ENCODE results near the gene PSMD7.
"Not testable (repeated sequence)": the region's sequence is repeated elsewhere in the genome, so short reads cannot be mapped to it uniquely, and the experiment has no call there.

Gene PSMD7

GRCh38 chr16:74297145-74297665 is 591 bp downstream of the PSMD7 start:
- DNase-seq = peak; percentile 19

- DNase-seq = no peak
Measured at GRCh38 chr16:74298104-74298503, 1.5 kb downstream of the PSMD7 start.

GRCh38 chr16:74302341-74302740 is 5.7 kb downstream of the PSMD7 start:
- no peak for DNase-seq

GRCh38 chr16:74304164-74304834 is 7.7 kb downstream of the PSMD7 start:
- no peak for DNase-seq

GRCh38 chr16:74304835-74305176 is 8.2 kb downstream of the PSMD7 start:
- DNase-seq = no peak

- no peak for DNase-seq
Measured at GRCh38 chr16:74305281-74305680, 8.7 kb downstream of the PSMD7 start.

- DNase-seq = no peak
Measured at GRCh38 chr16:74305978-74306784, 9.6 kb downstream of the PSMD7 start.

- no peak for DNase-seq
Measured at GRCh38 chr16:74307383-74307782, 10.8 kb downstream of the PSMD7 start.

- DNase-seq = peak; percentile 44
Measured at GRCh38 chr16:74309789-74310781, 13.5 kb downstream of the PSMD7 start.

- no peak for DNase-seq
Measured at GRCh38 chr16:74315059-74315458, 18.4 kb downstream of the PSMD7 start.

- DNase-seq = no peak
Measured at GRCh38 chr16:74320707-74321106, 24.1 kb downstream of the PSMD7 start.

- DNase-seq = no peak
Measured at GRCh38 chr16:74321356-74321755, 24.7 kb downstream of the PSMD7 start.

GRCh38 chr16:74322301-74322710 is 25.7 kb downstream of the PSMD7 start:
- no peak for DNase-seq

GRCh38 chr16:74324777-74325176 is 28.2 kb downstream of the PSMD7 start:
- not testable (repeated sequence) for DNase-seq

- no peak for DNase-seq
Measured at GRCh38 chr16:74325641-74326040, 29.0 kb downstream of the PSMD7 start.

GRCh38 chr16:74328346-74328745 is 31.7 kb downstream of the PSMD7 start:
- not testable (repeated sequence) for DNase-seq

- not testable (repeated sequence) for DNase-seq
Measured at GRCh38 chr16:74332469-74332868, 35.9 kb downstream of the PSMD7 start.

- not testable (repeated sequence) for DNase-seq
Measured at GRCh38 chr16:74337506-74337905, 40.9 kb downstream of the PSMD7 start.

GRCh38 chr16:74339226-74339625 is 42.6 kb downstream of the PSMD7 start:
- DNase-seq = not testable (repeated sequence)

- DNase-seq = not testable (repeated sequence)
Measured at GRCh38 chr16:74353038-74353437, 56.4 kb downstream of the PSMD7 start.

Measured in fibroblast of skin of right quadriceps (primary cell).